ENCODE measurements around the gene BTBD2.

Gene BTBD2

DNA sequence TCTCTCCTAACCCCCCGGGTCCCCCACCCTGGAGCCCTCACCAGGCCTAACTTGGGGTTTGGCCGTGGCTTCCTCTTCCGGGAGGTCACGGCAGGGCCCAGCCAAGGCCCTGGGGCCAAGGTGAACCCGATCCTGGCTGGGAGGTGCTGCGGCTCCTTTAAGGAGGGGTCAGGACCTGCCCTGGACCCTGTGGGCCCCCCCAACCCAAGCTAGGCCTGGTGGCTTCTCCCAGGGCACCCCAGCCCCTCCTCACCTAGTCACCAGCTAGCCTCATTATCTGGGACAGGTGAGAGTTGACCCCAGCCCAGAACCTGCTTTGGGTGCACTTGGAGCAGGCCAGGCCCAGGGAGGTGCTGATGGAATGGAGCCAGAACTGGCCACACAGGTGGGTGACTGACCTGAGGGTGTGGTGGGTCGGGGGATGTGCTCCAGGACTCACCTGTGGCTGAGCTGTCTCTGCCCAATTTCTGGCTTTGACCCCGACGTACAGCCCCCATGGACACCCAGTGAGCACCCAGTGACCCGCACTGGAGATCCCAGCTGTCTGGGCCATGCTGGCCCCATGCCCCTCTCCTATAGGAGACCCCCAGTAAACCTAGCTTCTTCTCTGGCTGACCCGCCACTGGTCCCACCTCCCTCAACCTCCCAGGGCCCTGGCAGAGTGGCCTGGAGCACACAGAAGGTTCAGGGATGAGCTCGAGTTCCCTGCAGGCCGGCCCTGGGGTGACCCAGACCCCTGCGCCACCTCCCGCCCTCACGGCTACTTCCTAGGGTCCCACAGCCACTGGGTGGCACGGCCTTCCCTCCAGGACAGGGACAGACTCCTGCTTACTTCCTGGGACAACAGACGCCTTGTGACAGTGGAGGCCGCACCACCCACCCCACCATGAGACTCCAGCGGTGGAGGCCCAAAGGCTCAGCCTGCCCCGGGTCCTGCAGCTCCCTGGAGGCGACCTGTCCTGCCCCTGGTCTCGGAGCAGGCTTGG is 42.3 kb upstream of the BTBD2 start:
- H3K9me3 ChIP-seq (ENCODE audit: control insufficient read depth in 1 of 2, low read length in 2 of 2): no peaks in the 10 kb centered on the region
- H3K27ac ChIP-seq (ENCODE audit: low read length): no peak overlapping the region
- H3K4me3 ChIP-seq (ENCODE audit: low read depth in 1 of 2, low read length in 2 of 2): no peak overlapping the region
- H3K4me1 ChIP-seq (ENCODE audit: control insufficient read depth in 1 of 2, insufficient read depth in 2 of 2, low read length in 2 of 2): peaks cover 11 to 50% of the 10 kb centered on the region in 2 donors
- peaks cover 0 to 3% of the 10 kb centered on the region in 2 donors for H3K36me3 ChIP-seq (ENCODE audit: control insufficient read depth in 1 of 2, insufficient read depth in 2 of 2, low read length in 2 of 2)
- H3K27me3 ChIP-seq (ENCODE audit: low read depth, low read length): no peaks in the 10 kb centered on the region

- Histone ChIP-seq H3K4me1 (ENCODE audit: control insufficient read depth in 1 of 2, insufficient read depth in 2 of 2, low read length in 2 of 2) (peaks cover 3 to 47% of the 10 kb centered on the region in 2 donors), H3K27ac (ENCODE audit: low read length) (no peak overlapping the region), H3K27me3 (ENCODE audit: low read depth, low read length) (no peaks in the 10 kb centered on the region), H3K36me3 (ENCODE audit: control insufficient read depth in 1 of 2, insufficient read depth in 2 of 2, low read length in 2 of 2) (peaks cover 0 to 3% of the 10 kb centered on the region in 2 donors), H3K9me3 (ENCODE audit: control insufficient read depth in 1 of 2, low read length in 2 of 2) (no peaks in the 10 kb centered on the region), H3K4me3 (ENCODE audit: low read depth in 1 of 2, low read length in 2 of 2) (no peak overlapping the region)
These were observed 41.3 kb upstream of the BTBD2 start for GRCh38 chr19:2056837-2057192.

DNA sequence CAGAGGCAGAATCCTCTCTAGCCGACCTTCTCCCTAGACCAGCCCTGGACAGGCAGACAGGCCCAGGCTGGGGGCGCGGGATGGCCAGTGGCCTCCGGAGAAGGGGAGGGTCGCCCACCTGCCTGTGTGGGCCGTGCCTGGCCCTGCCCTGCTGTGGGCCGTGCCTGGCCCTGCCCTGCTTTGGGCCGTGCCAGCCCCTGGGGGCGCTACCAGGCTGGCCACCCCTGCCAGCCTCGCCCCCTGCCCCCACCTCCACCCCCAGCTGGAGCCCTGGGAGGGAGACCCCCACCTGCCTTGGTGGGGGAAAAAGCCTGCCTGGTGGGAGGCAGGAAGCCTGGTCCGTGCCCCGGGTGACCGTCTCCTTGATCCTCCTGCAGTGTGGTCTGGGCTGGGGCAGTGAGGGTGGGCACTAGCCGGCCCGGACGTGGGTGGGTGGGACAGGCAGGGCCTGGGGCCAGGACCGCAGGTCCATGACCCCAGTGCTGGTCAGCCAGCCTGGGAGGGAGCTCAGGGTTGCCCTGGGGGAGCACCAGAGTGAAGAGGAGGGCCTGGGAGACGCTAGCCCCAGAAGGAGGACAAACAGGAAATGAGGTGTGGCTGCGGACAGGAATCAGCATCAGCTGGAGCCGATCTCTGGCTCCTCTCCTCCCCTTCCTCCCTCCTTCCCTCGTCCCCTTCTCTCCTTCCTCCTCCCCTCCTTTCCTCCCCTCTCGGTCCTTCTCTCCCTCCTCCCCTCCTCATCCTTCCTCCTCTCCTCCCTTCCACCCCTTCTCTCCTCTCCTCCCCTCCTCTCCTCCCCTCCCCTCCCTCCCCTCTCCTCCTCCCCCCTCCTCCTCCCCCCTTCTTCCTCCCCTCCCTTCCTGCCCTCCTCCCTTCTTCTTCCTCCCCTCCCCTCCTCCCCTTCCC is 40.7 kb upstream of the BTBD2 start:
- H3K9me3 ChIP-seq (ENCODE audit: control insufficient read depth in 1 of 2, low read length in 2 of 2): no peaks in the 10 kb centered on the region
- peaks cover 6 to 50% of the 10 kb centered on the region in 2 donors for H3K4me1 ChIP-seq (ENCODE audit: control insufficient read depth in 1 of 2, insufficient read depth in 2 of 2, low read length in 2 of 2)
- no peaks in the 10 kb centered on the region for H3K27me3 ChIP-seq (ENCODE audit: low read depth, low read length)
- H3K4me3 ChIP-seq (ENCODE audit: low read depth in 1 of 2, low read length in 2 of 2): peak overlapping the region in 1 of 2 donors; percentile 54
- H3K27ac ChIP-seq (ENCODE audit: low read length): peak overlapping the region; percentile 63
- H3K36me3 ChIP-seq (ENCODE audit: control insufficient read depth in 1 of 2, insufficient read depth in 2 of 2, low read length in 2 of 2): peaks cover 0 to 3% of the 10 kb centered on the region in 2 donors

DNA sequence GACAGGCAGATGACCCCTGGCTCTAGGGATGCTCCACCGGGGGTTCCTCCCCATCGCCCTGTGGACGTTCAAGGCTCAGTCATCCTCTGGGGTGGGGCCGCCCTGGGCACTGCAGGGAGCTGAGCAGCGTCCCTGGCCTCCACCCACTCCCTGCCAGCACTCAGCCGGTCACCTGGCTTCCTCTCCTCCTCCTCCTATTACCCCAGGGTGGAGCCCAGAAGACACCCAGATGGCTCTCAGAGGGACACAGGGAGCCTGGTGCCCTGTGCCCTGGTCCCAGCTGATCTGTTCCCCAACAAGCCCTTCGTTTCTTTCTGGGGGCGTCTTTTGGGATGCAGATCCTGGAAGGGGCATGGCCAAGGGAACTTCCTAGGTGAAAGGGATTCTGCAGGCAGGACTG is 39.2 kb upstream of the BTBD2 start:
- no peaks in the 10 kb centered on the region for H3K27me3 ChIP-seq (ENCODE audit: low read depth, low read length)
- peaks cover 6 to 39% of the 10 kb centered on the region in 2 donors for H3K4me1 ChIP-seq (ENCODE audit: control insufficient read depth in 1 of 2, insufficient read depth in 2 of 2, low read length in 2 of 2)
- H3K36me3 ChIP-seq (ENCODE audit: control insufficient read depth in 1 of 2, insufficient read depth in 2 of 2, low read length in 2 of 2): peaks cover 0 to 3% of the 10 kb centered on the region in 2 donors
- no peak overlapping the region for H3K4me3 ChIP-seq (ENCODE audit: low read depth in 1 of 2, low read length in 2 of 2)
- no peaks in the 10 kb centered on the region for H3K9me3 ChIP-seq (ENCODE audit: control insufficient read depth in 1 of 2, low read length in 2 of 2)
- H3K27ac ChIP-seq (ENCODE audit: low read length): no peak overlapping the region

DNA sequence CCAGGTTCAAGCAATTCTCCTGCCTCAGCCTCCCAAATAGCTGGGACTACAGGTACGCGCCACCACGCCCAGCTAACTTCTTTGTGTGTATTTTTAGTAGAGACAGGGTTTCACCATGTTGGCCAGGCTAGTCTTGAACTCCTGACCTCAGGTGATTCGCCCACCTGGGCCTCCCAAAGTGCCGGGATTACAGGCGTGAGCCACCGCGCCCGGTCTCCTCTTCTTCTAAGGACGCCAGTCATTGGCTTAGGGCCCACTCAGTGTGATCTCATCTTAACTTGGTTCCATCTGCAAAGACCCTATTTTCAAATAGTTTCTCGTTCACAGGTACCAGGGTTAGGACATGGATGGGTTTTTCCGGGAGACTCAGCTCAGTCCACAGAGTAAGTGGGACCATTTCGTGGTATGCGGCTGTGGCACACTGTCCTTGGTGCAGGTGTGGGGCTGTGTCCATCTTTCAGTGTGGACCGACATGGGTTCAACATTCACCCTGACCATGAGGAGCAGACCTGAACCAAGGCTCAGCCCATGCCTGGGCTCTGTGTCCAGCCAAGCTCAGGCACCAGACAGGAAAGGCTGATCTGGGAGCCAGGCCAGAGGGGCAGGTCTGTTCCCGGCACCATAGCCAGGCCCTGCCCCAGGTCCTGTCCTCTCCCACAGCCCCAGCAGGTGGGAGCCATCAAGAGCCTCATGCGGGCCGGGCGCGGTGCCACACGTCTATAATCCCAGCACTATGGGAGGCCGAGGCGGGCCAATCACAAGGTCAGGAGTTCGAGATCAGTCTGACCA is 38.3 kb upstream of the BTBD2 start:
- Histone ChIP-seq H3K27me3 (ENCODE audit: low read depth, low read length) (no peaks in the 10 kb centered on the region), H3K9me3 (ENCODE audit: control insufficient read depth in 1 of 2, low read length in 2 of 2) (no peaks in the 10 kb centered on the region), H3K4me3 (ENCODE audit: low read depth in 1 of 2, low read length in 2 of 2) (no peak overlapping the region), H3K4me1 (ENCODE audit: control insufficient read depth in 1 of 2, insufficient read depth in 2 of 2, low read length in 2 of 2) (peaks cover 3 to 38% of the 10 kb centered on the region in 2 donors), H3K27ac (ENCODE audit: low read length) (peak overlapping the region; percentile 8), H3K36me3 (ENCODE audit: control insufficient read depth in 1 of 2, insufficient read depth in 2 of 2, low read length in 2 of 2) (peaks cover 0 to 5% of the 10 kb centered on the region in 2 donors)

- Histone ChIP-seq H3K27ac (ENCODE audit: low read length) (peak overlapping the region; percentile 75), H3K4me3 (ENCODE audit: low read depth in 1 of 2, low read length in 2 of 2) (peak overlapping the region; percentile 52 to 53), H3K4me1 (ENCODE audit: control insufficient read depth in 1 of 2, insufficient read depth in 2 of 2, low read length in 2 of 2) (peaks cover 17 to 47% of the 10 kb centered on the region in 2 donors), H3K27me3 (ENCODE audit: low read depth, low read length) (no peaks in the 10 kb centered on the region), H3K9me3 (ENCODE audit: control insufficient read depth in 1 of 2, low read length in 2 of 2) (no peaks in the 10 kb centered on the region), H3K36me3 (ENCODE audit: control insufficient read depth in 1 of 2, insufficient read depth in 2 of 2, low read length in 2 of 2) (peaks cover 0 to 5% of the 10 kb centered on the region in 2 donors)
These were observed 36.5 kb upstream of the BTBD2 start for GRCh38 chr19:2051773-2052704.

DNA sequence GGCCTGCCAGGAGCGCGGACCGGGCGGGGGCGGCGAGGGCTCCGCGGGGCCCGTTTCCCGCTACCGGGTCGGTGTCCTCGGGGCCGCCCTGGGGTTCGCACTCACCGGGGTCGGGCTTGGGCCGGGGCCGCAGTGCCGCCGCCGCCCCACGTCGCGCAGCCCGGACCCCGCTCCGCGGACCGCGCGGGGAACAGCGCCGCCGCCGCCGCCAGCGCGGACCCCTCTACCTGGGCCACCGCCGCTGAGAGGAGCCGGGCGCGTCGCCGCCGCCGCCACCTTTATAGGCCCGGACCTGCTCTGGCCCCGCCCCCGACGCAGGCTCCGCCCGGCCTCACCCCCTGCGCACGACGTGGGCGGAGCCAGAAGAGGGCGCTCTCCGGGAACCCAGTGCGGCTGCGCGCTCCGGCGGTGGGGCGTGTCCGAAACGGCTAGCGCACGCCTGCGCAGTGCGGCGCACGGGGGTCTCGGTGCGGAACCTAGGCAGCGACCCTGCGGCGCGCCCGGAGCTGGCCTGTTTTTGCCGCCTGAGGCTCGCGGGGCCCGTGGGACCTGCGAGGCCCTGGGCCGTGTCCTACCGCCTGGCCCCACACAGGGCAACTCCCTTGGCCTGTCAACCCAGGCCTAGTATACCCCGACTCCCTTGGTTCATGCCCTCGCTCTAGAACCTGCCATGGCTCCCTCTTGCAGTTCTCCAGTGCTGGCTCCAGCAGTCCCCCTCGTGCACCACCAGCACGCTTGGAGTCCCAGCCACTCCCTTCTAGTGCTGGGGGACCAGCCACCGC is 35.7 kb upstream of the BTBD2 start, which contains the start of gene MKNK2:
TSS of gene MKNK2 (minus strand) at position 254 of the 782 bp plus-strand sequence. CDS start 393 bp downstream, outside the sequence.
- Histone ChIP-seq H3K36me3 (ENCODE audit: control insufficient read depth in 1 of 2, insufficient read depth in 2 of 2, low read length in 2 of 2) (peaks cover 0 to 10% of the 10 kb centered on the region in 2 donors), H3K9me3 (ENCODE audit: control insufficient read depth in 1 of 2, low read length in 2 of 2) (no peaks in the 10 kb centered on the region), H3K4me1 (ENCODE audit: control insufficient read depth in 1 of 2, insufficient read depth in 2 of 2, low read length in 2 of 2) (peaks cover 18 to 56% of the 10 kb centered on the region in 2 donors), H3K27ac (ENCODE audit: low read length) (peak within 1 kb of the TSS; percentile 80), H3K27me3 (ENCODE audit: low read depth, low read length) (no peaks in the 10 kb centered on the region), H3K4me3 (ENCODE audit: low read depth in 1 of 2, low read length in 2 of 2) (peak within 1 kb of the TSS; percentile 80 to 99)

- Histone ChIP-seq H3K9me3 (ENCODE audit: control insufficient read depth in 1 of 2, low read length in 2 of 2) (no peaks in the 10 kb centered on the region), H3K4me1 (ENCODE audit: control insufficient read depth in 1 of 2, insufficient read depth in 2 of 2, low read length in 2 of 2) (peaks cover 18 to 56% of the 10 kb centered on the region in 2 donors), H3K27me3 (ENCODE audit: low read depth, low read length) (no peaks in the 10 kb centered on the region), H3K36me3 (ENCODE audit: control insufficient read depth in 1 of 2, insufficient read depth in 2 of 2, low read length in 2 of 2) (peaks cover 0 to 17% of the 10 kb centered on the region in 2 donors), H3K4me3 (ENCODE audit: low read depth in 1 of 2, low read length in 2 of 2) (peak overlapping the region; percentile 80 to 99), H3K27ac (ENCODE audit: low read length) (peak overlapping the region; percentile 80)
These were observed 35.0 kb upstream of the BTBD2 start for GRCh38 chr19:2050349-2050990.

- Histone ChIP-seq H3K4me3 (ENCODE audit: low read depth in 1 of 2, low read length in 2 of 2) (peak overlapping the region; percentile 80 to 99), H3K36me3 (ENCODE audit: control insufficient read depth in 1 of 2, insufficient read depth in 2 of 2, low read length in 2 of 2) (peaks cover 3 to 23% of the 10 kb centered on the region in 2 donors), H3K27ac (ENCODE audit: low read length) (peak overlapping the region; percentile 80), H3K4me1 (ENCODE audit: control insufficient read depth in 1 of 2, insufficient read depth in 2 of 2, low read length in 2 of 2) (peaks cover 21 to 61% of the 10 kb centered on the region in 2 donors), H3K27me3 (ENCODE audit: low read depth, low read length) (no peaks in the 10 kb centered on the region), H3K9me3 (ENCODE audit: control insufficient read depth in 1 of 2, low read length in 2 of 2) (no peaks in the 10 kb centered on the region)
These were observed 34.3 kb upstream of the BTBD2 start for GRCh38 chr19:2049741-2050348.
